K562 (cell line): ENCODE results near the gene RNPEP. TPM values are rescaled to one million over a fixed set of nuclear protein-coding genes. Genes with fewer than 3 reads are reported as not detected.
A peak's percentile ranks its signal among the peaks of the same experiment; 100 is the strongest.

Experiments used
- ATAC-seq: fragments of 200-7000 bp; cut with Tn5 transposase; 3 replicates; pipeline ENCODE4 v1.9.1; 2020; ENCODE audit warnings: moderate library complexity
- BruUV-seq: library from RNA; stranded (reverse); fragments of 400-500 nt; replicated peaks from 2 replicates; lab custom pipeline; 2021; lab: Mats Ljungman, UMichigan
- CTCF ChIA-PET: fragments of 300-600 bp; formaldehyde crosslinking; extraction: SDS; loops from one replicate; lab custom pipeline; 2021; ENCODE audit warnings: low intra/inter-chr PET ratio; lab: Yijun Ruan, JAX
- POLR2A ChIA-PET: fragments of 300-600, 350-650 bp; sonication (Branson Sonifier 250); formaldehyde crosslinking; extraction: SDS; loops from one replicate; lab custom pipeline; 2021; ENCODE audit warnings: antibody characterized with exemption, inconsistent platforms; lab: Yijun Ruan, JAX
- DNase-seq, 4 experiments: peaks; one replicate each; pipeline versions ENCODE4 v3.0.0 to v3.0.0-alpha.2; 2011 to 2018; ENCODE audit warnings: low spot score in 3 of 4, mixed read lengths in 3 of 4; ENCODE audit errors: extremely low read depth in 1 of 4
- FAIRE-seq: peaks from 2 replicates; lab custom pipeline; 2011; peaks lifted over from hg19 to GRCh38; lab: Jason Lieb, UNC
- H2AFZ ChIP-seq: 2 replicates; pipeline ENCODE4 v1.6.0; 2011; ENCODE audit warnings: low read depth, low read length, control low read depth, inconsistent platforms
- H3K27ac ChIP-seq: fragments of 200-600 bp; 3 replicates; pipeline ENCODE4 v1.8.0; 2011; ENCODE audit warnings: low read depth, mild to moderate bottlenecking, control low read depth, inconsistent platforms, low read length, moderate library complexity, mixed read lengths; ENCODE audit errors: extremely low read depth
- H3K27me3 ChIP-seq, 2 experiments: fragments of 300-600 bp in 1 of 2; 2 replicates in 1 of 2; 3 replicates in 1 of 2; pipeline versions ENCODE4 v1.6.0 to v1.8.0; 2011; ENCODE audit warnings: inconsistent platforms in 2 of 2, low read length in 2 of 2, mild to moderate bottlenecking in 1 of 2, mixed read lengths in 1 of 2, moderate library complexity in 1 of 2; ENCODE audit not compliant: control insufficient read depth in 2 of 2, insufficient read depth in 2 of 2
- H3K36me3 ChIP-seq: fragments of 300-600 bp; 3 replicates; pipeline ENCODE4 v1.8.0; 2011; ENCODE audit warnings: mild to moderate bottlenecking, low read length, inconsistent platforms; ENCODE audit not compliant: control insufficient read depth, insufficient read depth
- H3K4me1 ChIP-seq, 2 experiments: fragments of 200-600 bp in 1 of 2; replicated peaks in 1 of 2; 2 replicates in 1 of 2; 3 replicates in 1 of 2; pipeline versions ENCODE4 v1.5.1 to v1.8.0; 2011; ENCODE audit warnings: inconsistent platforms in 2 of 2, low read length in 2 of 2, mild to moderate bottlenecking in 1 of 2, mixed read lengths in 1 of 2, moderate library complexity in 1 of 2; ENCODE audit not compliant: control insufficient read depth in 2 of 2, insufficient read depth in 2 of 2
- H3K4me2 ChIP-seq: 2 replicates; pipeline ENCODE4 v1.6.1; 2011; ENCODE audit warnings: low read length, control low read depth, inconsistent platforms, mixed read lengths; ENCODE audit not compliant: insufficient read depth
- H3K4me3 ChIP-seq: fragments of 200-600 bp; sonication (generic), shearing (Covaris generic); 2 replicates; pipeline ENCODE4 v1.5.1; 2016; ENCODE audit warnings: control low read depth, inconsistent platforms
- H3K79me2 ChIP-seq: fragments of 200-600 bp; 3 replicates; pipeline ENCODE4 v1.8.0; 2011; ENCODE audit warnings: low read length, inconsistent platforms; ENCODE audit not compliant: control insufficient read depth, insufficient read depth
- H3K9ac ChIP-seq, 2 experiments: 2 replicates each; pipeline versions ENCODE4 v1.6.0 to v1.6.1; 2011; ENCODE audit warnings: low read depth in 2 of 2, low read length in 2 of 2, control low read depth in 1 of 2, inconsistent platforms in 1 of 2, mild to moderate bottlenecking in 1 of 2, mixed read lengths in 1 of 2; ENCODE audit not compliant: insufficient read depth in 1 of 2
- H3K9me1 ChIP-seq: one replicate; pipeline ENCODE4 v1.6.0; 2011; ENCODE audit warnings: inconsistent platforms, mild to moderate bottlenecking, low read length, moderate library complexity; ENCODE audit not compliant: control insufficient read depth, insufficient read depth
- H3K9me3 ChIP-seq: replicated peaks from 2 replicates; pipeline ENCODE4 v1.5.1; 2011; ENCODE audit warnings: low read depth, low read length, inconsistent platforms; ENCODE audit not compliant: control insufficient read depth, insufficient read depth
- H4K20me1 ChIP-seq: replicated peaks from 2 replicates; pipeline ENCODE4 v1.6.1; 2011; ENCODE audit warnings: low read length, inconsistent platforms, mixed read lengths; ENCODE audit not compliant: control insufficient read depth, insufficient read depth
- BHLHE40 ChIP-seq: IDR thresholded peaks from 2 replicates; pipeline ENCODE4 v1.6.1; 2011; ENCODE audit warnings: low read length, improper control_type of control experiment
- C11orf30 ChIP-seq: fragments of 450-650 bp; IDR thresholded peaks from 2 replicates; pipeline ENCODE4 v1.6.1; 2016; ENCODE audit warnings: low read depth, mild to moderate bottlenecking
- PML ChIP-seq: IDR thresholded peaks from 2 replicates; pipeline ENCODE4 v1.6.1; 2012; ENCODE audit warnings: low read length, inconsistent platforms
- STAT5B ChIP-seq: fragments of 250-450 bp; sonication (Bioruptor Pico); IDR thresholded peaks from 2 replicates; pipeline ENCODE4 v1.8.0; 2021; ENCODE audit warnings: mild to moderate bottlenecking, inconsistent platforms
- XRCC4 ChIP-seq: IDR thresholded peaks from one replicate; pipeline ENCODE4 v1.6.1; 2011; ENCODE audit not compliant: insufficient read depth, insufficient read length; ENCODE audit errors: extremely low read depth
- in situ Hi-C: fragments of 300-500 bp; cut with MboI; formaldehyde crosslinking; loops from 4 replicates; pipeline ENCODE4 v1.15.0; 2018; ENCODE audit warnings: inconsistent platforms, mixed read lengths
- intact Hi-C: fragments of 100-400 bp; cut with micrococcal nuclease; formaldehyde crosslinking; loops from 2 replicates; pipeline ENCODE4 v1.14.2; 2022
- polyA plus RNA-seq, 8 experiments: library from polyadenylated mRNA; depleted of rRNA in 4 of 8; stranded (reverse) in 5 of 8; unstranded in 3 of 8; fragments of >200 nt; fragmentation: Nextera tagmentation in 2 of 8; fragmentation: Illumina TruSeq in 1 of 8; extraction: Ambion mirVana in 2 of 8; extraction: Trizol in 1 of 8; gene quantifications; 2 replicates each; pipeline versions ENCODE4 v1.2.1 to v1.2.3, GENCODE V29; 2011 to 2014; ENCODE audit warnings: inconsistent platforms in 1 of 8, missing spikeins in 1 of 8
- total RNA-seq, 7 experiments: library from RNA; depleted of rRNA in 6 of 7; stranded (reverse); fragments of >200 nt in 6 of 7; fragmentation: Illumina TruSeq in 2 of 7; extraction: Trizol in 2 of 7; gene quantifications; 2 replicates each; pipeline versions ENCODE4 v1.2.1 to v1.2.3, GENCODE V29; 2011 to 2021; ENCODE audit warnings: low replicate concordance in 1 of 7
- TF ChIP-seq, protein P1 (sequence below), 2 experiments: IDR thresholded peaks; 2 replicates each; pipeline ENCODE4 v1.6.1; 2011; ENCODE audit warnings: borderline replicate concordance in 1 of 2, control low read depth in 1 of 2, low read depth in 1 of 2, low read length in 1 of 2, mild to moderate bottlenecking in 1 of 2, mixed read lengths in 1 of 2, moderate library complexity in 1 of 2; ENCODE audit not compliant: insufficient read depth in 1 of 2, insufficient read length in 1 of 2, poor library complexity in 1 of 2, severe bottlenecking in 1 of 2; ENCODE audit errors: extremely low read depth in 1 of 2
- TF ChIP-seq, protein P2 (sequence below): fragments of 250-450 bp; sonication (Bioruptor Pico); IDR thresholded peaks from 2 replicates; pipeline ENCODE4 v1.4.0; 2020; ENCODE audit warnings: mild to moderate bottlenecking
- TF ChIP-seq, protein P3 (sequence below): fragments of 450-650 bp; IDR thresholded peaks from 2 replicates; pipeline ENCODE4 v1.6.1; 2016; ENCODE audit warnings: antibody characterized with exemption
- TF ChIP-seq, protein P4 (sequence below), 2 experiments: fragments of 450-650 bp; IDR thresholded peaks; 2 replicates each; pipeline ENCODE4 v1.6.1; 2016; ENCODE audit warnings: mild to moderate bottlenecking in 2 of 2, borderline replicate concordance in 1 of 2, low read depth in 1 of 2, moderate library complexity in 1 of 2

RNPEP gene
- total and polyA plus RNA-seq, 9 of the 15 experiments (the other 6 are each of a cell fraction or from before 2014, with no cell fraction given) = 27.5 to 131 (median 63.4) TPM

DNA sequence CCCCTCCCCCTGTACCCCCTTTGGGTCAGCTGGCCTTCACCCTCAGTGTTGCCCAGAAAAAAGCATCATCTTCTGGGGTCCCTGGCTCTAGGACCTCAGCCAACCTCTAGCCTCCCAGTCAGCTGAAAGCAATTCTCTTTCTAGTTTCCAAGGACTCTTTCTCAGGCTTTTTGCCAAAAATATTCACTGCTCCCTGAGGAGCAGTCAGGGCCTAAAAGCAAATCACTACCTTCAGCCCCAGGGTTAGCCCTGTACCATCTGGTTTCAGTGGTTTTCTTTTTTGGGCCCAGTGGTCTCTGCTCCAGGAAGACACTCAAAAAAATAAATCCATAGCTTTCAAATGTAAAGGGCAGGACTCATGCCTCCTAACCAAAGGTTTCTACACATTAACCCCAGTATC, 33.0 kb upstream of the RNPEP start:
- Histone ChIP-seq H3K9me1 (no peaks in the 10 kb centered on the region), H2AFZ (0 out of 2 replicates have a peak overlapping the region, but pooled peaks have one; percentile 46), H3K9ac (no peak overlapping the region), H3K4me3 (no peak overlapping the region), H3K36me3 (no peaks in the 10 kb centered on the region), H3K4me1 (peaks cover 21 to 28% of the 10 kb centered on the region in 2 experiments; a peak in 4 of 5 replicates), H3K27me3 (no peaks in the 10 kb centered on the region), H3K9me3 (no peaks in the 10 kb centered on the region), H3K27ac (no peak overlapping the region), H4K20me1 (no peaks in the 10 kb centered on the region), H3K79me2 (peaks cover 4% of the 10 kb centered on the region), H3K4me2 (no peak overlapping the region)
- BruUV-seq = no TSS peak
- ChIA-PET POLR2A (interaction anchor here (0.8 to 1.8 kb wide), 4 partner anchors 7 to 21 kb away, joined by 3 to 8 read pairs (median 4); no protein-coding TSS in a partner anchor), CTCF (interaction anchor here (0.6 kb wide), 1 partner anchor 117 kb away, joined by 4 read pairs; no protein-coding TSS in a partner anchor)
- no peak for FAIRE-seq
- ATAC-seq = no peak
- intact Hi-C loops (no loop called here), in situ Hi-C loops (no loop called here)
- DNase-seq = no peak
- TF ChIP-seq, protein P1, sequence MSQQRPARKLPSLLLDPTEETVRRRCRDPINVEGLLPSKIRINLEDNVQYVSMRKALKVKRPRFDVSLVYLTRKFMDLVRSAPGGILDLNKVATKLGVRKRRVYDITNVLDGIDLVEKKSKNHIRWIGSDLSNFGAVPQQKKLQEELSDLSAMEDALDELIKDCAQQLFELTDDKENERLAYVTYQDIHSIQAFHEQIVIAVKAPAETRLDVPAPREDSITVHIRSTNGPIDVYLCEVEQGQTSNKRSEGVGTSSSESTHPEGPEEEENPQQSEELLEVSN (IDR thresholded peaks at IDR 0.05; ENCODE audit: borderline replicate concordance in 1 of 2, extremely low read depth in 1 of 2, insufficient read depth in 1 of 2, insufficient read length in 1 of 2, low read depth in 1 of 2, low read length in 1 of 2, poor library complexity in 1 of 2, severe bottlenecking in 1 of 2) = no peak
- TF ChIP-seq, protein P2, sequence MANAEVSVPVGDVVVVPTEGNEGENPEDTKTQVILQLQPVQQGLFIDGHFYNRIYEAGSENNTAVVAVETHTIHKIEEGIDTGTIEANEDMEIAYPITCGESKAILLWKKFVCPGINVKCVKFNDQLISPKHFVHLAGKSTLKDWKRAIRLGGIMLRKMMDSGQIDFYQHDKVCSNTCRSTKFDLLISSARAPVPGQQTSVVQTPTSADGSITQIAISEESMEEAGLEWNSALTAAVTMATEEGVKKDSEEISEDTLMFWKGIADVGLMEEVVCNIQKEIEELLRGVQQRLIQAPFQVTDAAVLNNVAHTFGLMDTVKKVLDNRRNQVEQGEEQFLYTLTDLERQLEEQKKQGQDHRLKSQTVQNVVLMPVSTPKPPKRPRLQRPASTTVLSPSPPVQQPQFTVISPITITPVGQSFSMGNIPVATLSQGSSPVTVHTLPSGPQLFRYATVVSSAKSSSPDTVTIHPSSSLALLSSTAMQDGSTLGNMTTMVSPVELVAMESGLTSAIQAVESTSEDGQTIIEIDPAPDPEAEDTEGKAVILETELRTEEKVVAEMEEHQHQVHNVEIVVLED (CRISPR knock-in tag) = no peak
- TF ChIP-seq C11orf30 (no peak), BHLHE40 (no peak), STAT5B (CRISPR knock-in tag) (no peak), XRCC4 (no peak), PML (no peak)
- TF ChIP-seq, protein P3, sequence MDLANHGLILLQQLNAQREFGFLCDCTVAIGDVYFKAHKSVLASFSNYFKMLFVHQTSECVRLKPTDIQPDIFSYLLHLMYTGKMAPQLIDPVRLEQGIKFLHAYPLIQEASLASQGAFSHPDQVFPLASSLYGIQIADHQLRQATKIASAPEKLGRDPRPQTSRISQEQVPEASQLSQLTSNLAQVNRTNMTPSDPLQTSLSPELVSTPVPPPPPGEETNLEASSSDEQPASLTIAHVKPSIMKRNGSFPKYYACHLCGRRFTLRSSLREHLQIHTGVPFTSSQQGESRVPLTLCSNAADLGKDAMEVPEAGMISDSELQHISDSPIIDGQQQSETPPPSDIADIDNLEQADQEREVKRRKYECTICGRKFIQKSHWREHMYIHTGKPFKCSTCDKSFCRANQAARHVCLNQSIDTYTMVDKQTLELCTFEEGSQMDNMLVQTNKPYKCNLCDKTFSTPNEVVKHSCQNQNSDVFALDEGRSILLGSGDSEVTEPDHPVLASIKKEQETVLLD = no peak
- TF ChIP-seq, protein P4, sequence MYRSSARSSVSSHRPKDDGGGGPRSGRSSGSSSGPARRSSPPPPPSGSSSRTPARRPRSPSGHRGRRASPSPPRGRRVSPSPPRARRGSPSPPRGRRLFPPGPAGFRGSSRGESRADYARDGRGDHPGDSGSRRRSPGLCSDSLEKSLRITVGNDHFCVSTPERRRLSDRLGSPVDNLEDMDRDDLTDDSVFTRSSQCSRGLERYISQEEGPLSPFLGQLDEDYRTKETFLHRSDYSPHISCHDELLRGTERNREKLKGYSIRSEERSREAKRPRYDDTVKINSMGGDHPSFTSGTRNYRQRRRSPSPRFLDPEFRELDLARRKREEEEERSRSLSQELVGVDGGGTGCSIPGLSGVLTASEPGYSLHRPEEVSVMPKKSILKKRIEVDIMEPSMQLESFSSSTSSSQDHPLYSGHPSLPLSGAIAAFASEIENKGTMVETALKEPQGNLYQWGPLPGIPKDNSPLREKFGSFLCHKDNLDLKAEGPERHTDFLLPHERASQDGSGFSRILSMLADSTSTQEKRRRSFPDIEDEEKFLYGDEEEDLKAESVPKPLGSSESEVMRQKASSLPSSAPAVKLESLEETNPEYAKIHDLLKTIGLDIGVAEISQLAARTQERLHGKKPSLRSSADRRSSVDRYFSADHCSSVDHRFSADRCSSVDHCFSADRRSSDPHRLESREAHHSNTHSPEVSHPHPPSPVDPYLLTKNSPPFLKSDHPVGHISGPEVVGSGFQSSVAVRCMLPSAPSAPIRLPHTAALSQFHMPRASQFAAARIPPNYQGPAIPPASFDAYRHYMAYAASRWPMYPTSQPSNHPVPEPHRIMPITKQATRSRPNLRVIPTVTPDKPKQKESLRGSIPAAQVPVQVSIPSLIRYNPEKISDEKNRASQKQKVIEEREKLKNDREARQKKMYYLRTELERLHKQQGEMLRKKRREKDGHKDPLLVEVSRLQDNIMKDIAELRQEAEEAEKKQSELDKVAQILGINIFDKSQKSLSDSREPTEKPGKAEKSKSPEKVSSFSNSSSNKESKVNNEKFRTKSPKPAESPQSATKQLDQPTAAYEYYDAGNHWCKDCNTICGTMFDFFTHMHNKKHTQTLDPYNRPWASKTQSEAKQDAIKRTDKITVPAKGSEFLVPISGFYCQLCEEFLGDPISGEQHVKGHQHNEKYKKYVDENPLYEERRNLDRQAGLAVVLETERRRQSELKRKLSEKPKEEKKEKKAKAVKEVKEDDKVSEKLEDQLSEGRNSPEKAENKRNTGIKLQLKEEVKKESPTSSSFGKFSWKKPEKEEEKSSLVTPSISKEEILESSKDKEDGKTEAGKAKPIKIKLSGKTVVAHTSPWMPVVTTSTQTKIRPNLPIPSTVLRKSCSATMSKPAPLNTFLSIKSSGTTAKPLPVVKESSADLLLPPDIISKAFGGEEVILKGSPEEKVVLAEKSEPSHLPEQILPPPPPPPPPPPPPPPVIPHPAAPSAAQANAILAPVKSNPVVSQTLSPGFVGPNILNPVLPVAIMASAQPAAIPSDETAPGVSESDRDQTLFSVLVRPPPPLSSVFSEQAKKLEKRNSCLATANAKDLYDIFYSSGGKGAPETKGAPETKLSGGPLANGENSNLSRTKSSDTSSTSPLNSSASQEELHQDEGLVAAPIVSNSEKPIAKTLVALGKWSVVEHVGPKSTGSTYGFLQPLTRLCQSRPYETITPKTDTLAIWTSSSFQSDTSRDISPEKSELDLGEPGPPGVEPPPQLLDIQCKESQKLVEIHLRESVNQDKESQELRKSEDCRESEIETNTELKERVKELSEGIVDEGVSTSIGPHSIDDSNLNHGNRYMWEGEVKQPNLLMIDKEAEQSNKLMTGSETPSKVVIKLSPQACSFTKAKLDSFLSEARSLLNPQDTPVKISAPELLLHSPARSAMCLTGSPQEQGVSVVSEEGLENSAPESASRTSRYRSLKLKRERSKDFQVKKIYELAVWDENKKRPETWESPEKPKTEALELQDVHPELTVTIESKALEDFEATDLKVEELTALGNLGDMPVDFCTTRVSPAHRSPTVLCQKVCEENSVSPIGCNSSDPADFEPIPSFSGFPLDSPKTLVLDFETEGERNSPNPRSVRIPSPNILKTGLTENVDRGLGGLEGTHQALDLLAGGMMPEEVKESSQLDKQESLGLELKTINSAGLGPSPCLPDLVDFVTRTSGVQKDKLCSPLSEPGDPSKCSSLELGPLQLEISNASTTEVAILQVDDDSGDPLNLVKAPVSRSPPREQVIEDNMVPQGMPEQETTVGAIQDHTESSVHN (IDR thresholded peaks at IDR 0.05; ENCODE audit: borderline replicate concordance in 1 of 2, low read depth in 1 of 2) = no peak
